ENCODE data around the gene BICC1.

The BICC1 gene

DNA sequence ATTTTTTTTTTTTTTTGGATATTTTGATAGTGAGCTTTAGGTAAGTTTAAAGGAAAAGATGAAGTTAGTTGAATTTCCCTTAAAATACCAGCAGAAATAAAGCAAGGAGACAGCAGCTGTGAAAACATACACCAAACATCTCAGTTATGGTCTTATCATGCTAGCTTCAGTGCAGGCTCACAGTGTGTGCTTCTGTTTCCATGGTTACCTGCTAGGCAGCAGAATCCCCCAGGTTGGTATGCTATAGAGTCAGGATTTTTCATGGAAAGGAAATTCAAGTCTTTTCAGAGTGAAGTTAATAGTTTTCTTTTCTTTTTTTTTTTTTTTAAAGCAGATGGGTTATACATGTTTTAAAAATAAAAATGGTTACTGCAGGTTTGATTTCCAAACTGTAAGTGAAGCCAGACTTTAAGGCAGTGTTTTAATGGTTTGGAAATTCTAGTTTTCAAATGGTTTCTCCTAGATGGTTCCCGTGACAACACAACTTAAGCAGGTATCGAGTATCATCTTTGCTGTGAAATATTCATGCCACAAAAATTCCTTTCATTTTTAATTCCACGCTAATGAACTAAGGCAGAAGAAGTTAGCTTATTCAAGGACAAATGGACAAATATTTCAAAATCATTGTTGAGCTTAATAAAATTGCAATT, 230.9 kb downstream of the BICC1 start:
- H3K27ac ChIP-seq (ENCODE audit: low read length) = peak overlapping the region; percentile 53
- no peaks in the 10 kb centered on the region for H3K36me3 ChIP-seq (ENCODE audit: control insufficient read depth, low read depth, low read length)
- H3K4me3 ChIP-seq (ENCODE audit: low read length) = no peak overlapping the region
- no peaks in the 10 kb centered on the region for H3K9me3 ChIP-seq (ENCODE audit: control insufficient read depth, low read depth, low read length)
- peak overlapping the region; percentile 23 for H3K9ac ChIP-seq (ENCODE audit: low read length)
- no peaks in the 10 kb centered on the region for H3K27me3 ChIP-seq (ENCODE audit: control insufficient read depth, insufficient read depth, low read length)
- H3K4me1 ChIP-seq (ENCODE audit: control insufficient read depth, low read depth, low read length) = peaks cover 14% of the 10 kb centered on the region

DNA sequence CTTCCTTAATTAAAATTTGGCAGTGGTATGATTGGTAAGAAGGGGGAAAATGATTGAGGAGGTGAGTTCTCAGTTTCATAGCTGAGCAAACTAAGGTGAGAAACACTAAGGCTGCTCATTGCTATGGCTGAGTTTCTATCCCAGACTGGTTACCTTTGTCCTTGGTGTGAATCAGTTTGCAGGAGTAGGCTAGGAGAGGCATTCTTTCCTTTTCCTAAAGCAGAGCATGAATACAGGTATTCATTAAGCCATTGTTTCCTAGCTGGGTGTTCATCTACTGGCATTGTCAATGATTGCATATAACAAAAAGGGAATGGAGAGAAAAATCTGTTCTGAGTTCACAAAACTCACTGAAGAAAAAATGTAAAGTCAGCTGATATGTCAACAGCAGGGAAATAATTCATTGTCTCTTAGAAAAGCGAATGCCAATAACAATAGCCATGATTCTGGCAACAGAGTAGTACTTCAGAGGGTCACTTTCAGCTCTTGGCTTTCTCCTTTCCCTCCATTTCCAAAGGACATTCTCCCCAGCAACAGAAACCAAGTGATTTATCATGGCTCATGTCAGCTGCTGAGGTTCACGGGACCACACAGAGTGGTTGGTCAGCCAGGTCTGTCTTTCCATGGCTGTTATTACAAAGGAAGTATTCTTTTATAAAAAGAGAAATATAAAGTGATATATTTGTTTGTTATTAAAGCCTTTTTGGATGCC, 234.0 kb downstream of the BICC1 start:
- H3K27me3 ChIP-seq (ENCODE audit: control insufficient read depth, insufficient read depth, low read length) = no peaks in the 10 kb centered on the region
- H3K9me3 ChIP-seq (ENCODE audit: control insufficient read depth, low read depth, low read length) = no peaks in the 10 kb centered on the region
- no peaks in the 10 kb centered on the region for H3K36me3 ChIP-seq (ENCODE audit: control insufficient read depth, low read depth, low read length)
- no peak overlapping the region for H3K9ac ChIP-seq (ENCODE audit: low read length)
- H3K4me1 ChIP-seq (ENCODE audit: control insufficient read depth, low read depth, low read length) = peaks cover 14% of the 10 kb centered on the region
- H3K4me3 ChIP-seq (ENCODE audit: low read length) = no peak overlapping the region
- no peak overlapping the region for H3K27ac ChIP-seq (ENCODE audit: low read length)

DNA sequence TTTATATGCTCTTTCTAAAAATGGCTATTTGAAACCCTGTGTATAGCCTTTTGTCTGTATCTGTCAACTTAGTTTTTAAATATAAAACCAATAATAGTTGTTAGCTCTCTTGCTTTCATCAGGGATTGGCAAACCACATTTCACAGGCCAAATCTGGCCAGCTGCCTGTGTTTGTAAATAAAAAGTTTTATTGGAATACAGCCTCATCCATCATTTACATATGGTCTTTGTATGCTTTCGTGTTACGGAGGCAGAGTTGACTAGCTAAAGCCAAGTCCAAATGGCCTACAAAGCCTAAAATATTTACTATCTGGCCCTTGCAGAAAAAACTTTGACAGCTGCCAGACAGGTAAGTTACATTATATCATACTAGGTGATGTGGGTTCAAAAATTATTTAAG, 235.0 kb downstream of the BICC1 start:
- no peaks in the 10 kb centered on the region for H3K9me3 ChIP-seq (ENCODE audit: control insufficient read depth, low read depth, low read length)
- peaks cover 14% of the 10 kb centered on the region for H3K4me1 ChIP-seq (ENCODE audit: control insufficient read depth, low read depth, low read length)
- H3K9ac ChIP-seq (ENCODE audit: low read length) = no peak overlapping the region
- H3K4me3 ChIP-seq (ENCODE audit: low read length) = no peak overlapping the region
- no peak overlapping the region for H3K27ac ChIP-seq (ENCODE audit: low read length)
- H3K36me3 ChIP-seq (ENCODE audit: control insufficient read depth, low read depth, low read length) = no peaks in the 10 kb centered on the region
- no peaks in the 10 kb centered on the region for H3K27me3 ChIP-seq (ENCODE audit: control insufficient read depth, insufficient read depth, low read length)

DNA sequence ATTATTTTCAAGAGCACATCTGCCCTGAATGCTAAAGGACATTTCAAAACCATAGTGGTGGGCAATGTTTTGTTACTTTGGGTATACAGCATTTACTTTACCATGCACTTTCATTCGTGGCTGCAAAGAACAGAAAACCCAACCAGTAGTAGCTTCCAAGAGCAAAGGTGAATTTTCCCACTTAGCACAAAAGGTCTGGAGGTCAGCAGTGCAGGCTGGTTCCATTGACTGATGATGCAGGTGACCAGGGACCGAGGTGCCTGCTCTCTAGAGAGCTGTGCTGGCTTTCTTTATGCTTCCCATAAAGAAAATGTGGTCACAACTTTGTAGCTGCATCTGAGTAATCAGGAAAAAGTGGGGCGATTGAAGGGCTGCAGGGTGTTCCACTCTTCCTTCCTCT, 240.0 kb downstream of the BICC1 start:
- no peaks in the 10 kb centered on the region for H3K27me3 ChIP-seq (ENCODE audit: control insufficient read depth, insufficient read depth, low read length)
- no peaks in the 10 kb centered on the region for H3K36me3 ChIP-seq (ENCODE audit: control insufficient read depth, low read depth, low read length)
- H3K27ac ChIP-seq (ENCODE audit: low read length) = no peak overlapping the region
- H3K4me3 ChIP-seq (ENCODE audit: low read length) = no peak overlapping the region
- no peak overlapping the region for H3K9ac ChIP-seq (ENCODE audit: low read length)
- no peaks in the 10 kb centered on the region for H3K9me3 ChIP-seq (ENCODE audit: control insufficient read depth, low read depth, low read length)
- no peaks in the 10 kb centered on the region for H3K4me1 ChIP-seq (ENCODE audit: control insufficient read depth, low read depth, low read length)

DNA sequence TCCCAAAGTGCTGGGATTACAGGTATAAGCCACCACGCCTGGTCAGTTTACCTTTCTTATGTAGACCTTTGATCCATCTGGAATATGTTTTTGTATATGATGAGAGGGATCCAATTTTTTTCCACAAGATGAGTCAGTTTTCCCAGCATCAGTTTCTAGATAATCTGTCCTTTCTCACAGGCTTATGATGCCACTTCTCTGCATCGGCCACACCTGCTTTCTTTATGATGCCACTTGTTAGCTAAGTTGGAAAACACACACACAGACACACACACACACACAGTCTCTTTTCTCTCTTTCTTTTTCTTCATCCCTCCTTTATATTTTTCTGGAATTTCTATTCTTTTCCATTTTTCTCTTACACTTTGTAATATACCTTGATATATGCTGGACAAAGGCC, 240.8 kb downstream of the BICC1 start:
- Histone ChIP-seq H3K9ac (ENCODE audit: low read length) (no peak overlapping the region), H3K4me1 (ENCODE audit: control insufficient read depth, low read depth, low read length) (no peaks in the 10 kb centered on the region), H3K9me3 (ENCODE audit: control insufficient read depth, low read depth, low read length) (no peaks in the 10 kb centered on the region), H3K4me3 (ENCODE audit: low read length) (no peak overlapping the region), H3K27ac (ENCODE audit: low read length) (no peak overlapping the region), H3K36me3 (ENCODE audit: control insufficient read depth, low read depth, low read length) (no peaks in the 10 kb centered on the region), H3K27me3 (ENCODE audit: control insufficient read depth, insufficient read depth, low read length) (no peaks in the 10 kb centered on the region)

DNA sequence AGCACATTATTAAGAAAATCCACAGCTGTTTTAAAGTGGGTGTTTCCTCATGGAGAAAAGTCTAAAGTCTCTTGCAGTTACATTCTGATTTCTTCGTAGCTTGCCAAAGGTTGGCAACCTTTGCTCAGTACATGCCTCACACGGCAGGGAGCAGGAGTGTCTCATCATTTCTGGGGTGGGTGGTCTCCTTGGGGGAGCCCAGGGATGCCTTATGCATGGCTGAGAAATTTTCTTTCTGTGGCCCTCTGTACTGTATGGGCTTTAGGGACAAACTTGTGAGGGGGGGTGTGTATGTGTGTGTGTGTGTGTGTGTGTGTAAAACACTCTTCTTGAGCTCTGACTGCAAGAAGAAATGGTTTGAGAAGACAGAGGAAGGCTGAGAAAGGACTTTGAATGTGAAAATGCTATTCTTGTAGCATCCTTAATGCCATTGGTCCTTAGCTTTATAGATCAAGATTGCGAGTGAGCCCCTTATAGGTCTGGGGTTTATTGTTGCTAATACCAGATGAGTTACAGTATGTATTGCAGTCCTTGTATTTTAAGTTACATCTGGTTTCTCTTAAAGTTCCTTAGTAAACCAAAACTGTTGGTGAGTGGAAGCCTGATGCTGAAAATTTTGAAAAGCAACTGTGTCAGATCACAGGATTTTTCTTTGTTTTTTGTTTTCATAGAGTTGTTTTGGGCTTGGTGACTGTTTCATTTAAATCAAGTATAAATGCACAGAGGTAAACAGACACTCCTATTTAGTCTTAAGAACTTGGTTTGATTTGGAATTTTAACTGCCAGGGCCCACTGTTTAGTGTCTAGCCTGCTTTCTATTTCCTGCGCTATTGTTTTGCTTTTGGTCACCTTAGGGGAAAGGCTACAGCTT, 242.0 kb downstream of the BICC1 start:
- Histone ChIP-seq H3K4me3 (ENCODE audit: low read length) (no peak overlapping the region), H3K9ac (ENCODE audit: low read length) (no peak overlapping the region), H3K9me3 (ENCODE audit: control insufficient read depth, low read depth, low read length) (no peaks in the 10 kb centered on the region), H3K27me3 (ENCODE audit: control insufficient read depth, insufficient read depth, low read length) (no peaks in the 10 kb centered on the region), H3K4me1 (ENCODE audit: control insufficient read depth, low read depth, low read length) (no peaks in the 10 kb centered on the region), H3K36me3 (ENCODE audit: control insufficient read depth, low read depth, low read length) (no peaks in the 10 kb centered on the region), H3K27ac (ENCODE audit: low read length) (no peak overlapping the region)

DNA sequence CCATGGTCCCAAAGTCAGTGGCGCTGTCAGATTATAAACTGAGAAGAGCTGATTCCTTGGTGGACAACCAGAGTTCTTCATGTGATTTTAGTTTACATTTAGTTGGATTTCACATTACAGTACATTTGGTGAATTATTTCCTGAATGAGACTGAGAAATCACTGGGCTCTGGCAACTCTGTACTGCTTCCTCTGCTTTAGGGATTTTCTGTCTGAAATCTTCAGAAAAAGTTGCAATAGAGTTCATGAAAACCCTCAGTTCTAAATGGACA, 242.6 kb downstream of the BICC1 start:
- no peak overlapping the region for H3K4me3 ChIP-seq (ENCODE audit: low read length)
- no peak overlapping the region for H3K9ac ChIP-seq (ENCODE audit: low read length)
- H3K4me1 ChIP-seq (ENCODE audit: control insufficient read depth, low read depth, low read length) = no peaks in the 10 kb centered on the region
- no peaks in the 10 kb centered on the region for H3K9me3 ChIP-seq (ENCODE audit: control insufficient read depth, low read depth, low read length)
- H3K27ac ChIP-seq (ENCODE audit: low read length) = no peak overlapping the region
- no peaks in the 10 kb centered on the region for H3K36me3 ChIP-seq (ENCODE audit: control insufficient read depth, low read depth, low read length)
- no peaks in the 10 kb centered on the region for H3K27me3 ChIP-seq (ENCODE audit: control insufficient read depth, insufficient read depth, low read length)

DNA sequence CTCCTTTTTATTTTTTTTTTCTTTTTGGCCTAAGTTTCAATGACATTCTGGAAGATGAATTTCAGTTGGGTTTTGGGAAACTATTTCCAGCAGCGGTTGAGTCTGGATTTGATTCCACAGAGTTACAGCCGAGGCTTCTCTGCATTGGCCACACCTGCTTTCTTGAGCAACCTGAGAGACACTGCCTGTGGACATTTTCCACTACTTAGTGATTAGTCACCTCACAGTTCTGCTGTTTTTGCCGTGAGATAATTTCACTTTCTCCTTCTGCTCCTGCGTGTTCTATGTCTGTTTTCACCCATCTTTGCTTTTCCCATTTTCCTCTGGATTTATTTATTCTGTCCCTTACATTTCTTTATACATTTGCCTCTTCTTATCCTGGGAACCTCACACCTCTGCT, 243.0 kb downstream of the BICC1 start:
- Histone ChIP-seq H3K27ac (ENCODE audit: low read length) (no peak overlapping the region), H3K4me1 (ENCODE audit: control insufficient read depth, low read depth, low read length) (no peaks in the 10 kb centered on the region), H3K27me3 (ENCODE audit: control insufficient read depth, insufficient read depth, low read length) (no peaks in the 10 kb centered on the region), H3K4me3 (ENCODE audit: low read length) (no peak overlapping the region), H3K36me3 (ENCODE audit: control insufficient read depth, low read depth, low read length) (no peaks in the 10 kb centered on the region), H3K9me3 (ENCODE audit: control insufficient read depth, low read depth, low read length) (no peaks in the 10 kb centered on the region), H3K9ac (ENCODE audit: low read length) (no peak overlapping the region)

DNA sequence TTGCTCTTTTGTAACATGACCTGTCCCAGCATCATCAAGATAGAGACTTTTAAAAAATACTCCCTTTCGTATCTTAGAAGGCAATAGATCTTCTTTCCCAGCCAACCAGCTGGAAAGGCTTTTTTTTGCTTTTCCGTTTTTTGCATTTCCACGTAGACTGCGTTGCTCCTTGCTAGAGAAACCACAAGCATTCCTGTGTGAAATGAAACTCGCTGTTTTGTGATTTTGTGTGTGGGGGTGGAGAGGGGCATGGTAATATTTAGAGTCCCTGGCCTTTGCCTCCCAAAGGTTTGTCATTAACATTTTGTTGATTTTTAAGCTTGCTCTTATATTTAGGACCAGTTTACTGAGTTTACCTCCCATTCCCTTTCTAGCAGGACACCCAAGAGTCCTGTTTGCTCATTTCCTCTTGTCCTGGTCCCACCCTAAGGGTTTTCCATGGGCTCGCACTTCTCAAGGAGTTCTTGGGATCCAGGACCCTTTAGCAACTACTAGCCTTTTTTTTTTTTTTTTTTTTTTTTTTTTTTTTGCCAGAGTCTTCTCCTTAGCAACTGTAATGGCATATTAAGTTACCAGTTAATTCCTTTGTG, 243.6 kb downstream of the BICC1 start:
- no peaks in the 10 kb centered on the region for H3K36me3 ChIP-seq (ENCODE audit: control insufficient read depth, low read depth, low read length)
- no peak overlapping the region for H3K9ac ChIP-seq (ENCODE audit: low read length)
- no peaks in the 10 kb centered on the region for H3K27me3 ChIP-seq (ENCODE audit: control insufficient read depth, insufficient read depth, low read length)
- no peak overlapping the region for H3K4me3 ChIP-seq (ENCODE audit: low read length)
- no peaks in the 10 kb centered on the region for H3K9me3 ChIP-seq (ENCODE audit: control insufficient read depth, low read depth, low read length)
- no peak overlapping the region for H3K27ac ChIP-seq (ENCODE audit: low read length)
- no peaks in the 10 kb centered on the region for H3K4me1 ChIP-seq (ENCODE audit: control insufficient read depth, low read depth, low read length)

DNA sequence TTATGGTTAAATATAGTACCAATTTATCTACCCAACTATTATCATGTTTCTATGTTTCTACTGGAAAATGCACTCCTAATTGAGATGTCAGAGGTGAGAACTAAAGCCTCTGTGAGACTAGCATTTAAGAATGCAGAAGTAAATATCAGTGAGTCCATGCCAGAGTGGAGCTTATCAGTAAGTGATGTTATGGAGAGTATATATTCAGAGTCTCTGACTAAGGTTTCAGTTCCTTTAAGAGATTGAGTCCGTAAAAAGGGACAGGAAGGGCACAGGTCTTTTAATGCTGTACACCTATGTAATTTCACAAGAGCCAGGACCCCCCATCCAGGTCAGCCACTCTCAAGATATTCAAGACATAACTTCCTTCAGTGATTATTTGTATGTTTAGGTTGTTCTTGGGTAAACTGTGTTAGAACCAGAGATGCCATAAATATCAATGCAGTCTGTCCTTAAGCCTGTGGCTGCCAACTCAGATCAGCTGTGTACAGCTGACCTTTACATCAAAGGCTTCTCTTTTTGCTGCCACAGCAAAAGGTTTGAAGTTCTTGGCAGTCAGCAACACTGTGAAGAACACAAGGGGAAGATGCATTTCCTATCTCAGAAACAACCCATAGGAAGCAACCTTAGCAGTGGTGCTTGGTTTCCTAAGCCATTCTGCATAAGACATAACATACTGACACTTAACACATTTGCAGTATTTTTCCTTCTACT, 244.8 kb downstream of the BICC1 start:
- no peaks in the 10 kb centered on the region for H3K27me3 ChIP-seq (ENCODE audit: control insufficient read depth, insufficient read depth, low read length)
- no peaks in the 10 kb centered on the region for H3K36me3 ChIP-seq (ENCODE audit: control insufficient read depth, low read depth, low read length)
- H3K27ac ChIP-seq (ENCODE audit: low read length) = no peak overlapping the region
- no peak overlapping the region for H3K9ac ChIP-seq (ENCODE audit: low read length)
- H3K4me3 ChIP-seq (ENCODE audit: low read length) = no peak overlapping the region
- H3K4me1 ChIP-seq (ENCODE audit: control insufficient read depth, low read depth, low read length) = no peaks in the 10 kb centered on the region
- H3K9me3 ChIP-seq (ENCODE audit: control insufficient read depth, low read depth, low read length) = no peaks in the 10 kb centered on the region

DNA sequence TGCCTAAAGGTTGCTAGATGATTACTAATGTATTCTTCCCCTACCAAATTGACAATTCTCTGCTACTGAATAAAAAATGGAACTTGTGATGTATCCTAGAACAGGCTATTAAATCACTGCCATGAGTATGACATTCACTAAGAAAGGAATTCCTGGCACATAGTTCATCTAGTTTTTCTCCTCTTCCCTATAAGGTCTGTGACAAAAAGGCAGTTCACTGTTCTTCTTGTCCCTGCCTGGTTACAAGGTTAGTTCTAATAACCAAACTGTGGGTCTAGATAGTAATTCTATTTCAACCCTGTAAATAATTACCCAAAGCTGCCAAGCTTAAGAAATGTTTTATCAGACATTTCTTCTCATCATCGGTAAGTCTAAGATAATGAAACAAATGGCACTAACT, 245.6 kb downstream of the BICC1 start:
- H3K36me3 ChIP-seq (ENCODE audit: control insufficient read depth, low read depth, low read length) = no peaks in the 10 kb centered on the region
- H3K27ac ChIP-seq (ENCODE audit: low read length) = no peak overlapping the region
- H3K27me3 ChIP-seq (ENCODE audit: control insufficient read depth, insufficient read depth, low read length) = no peaks in the 10 kb centered on the region

More for the DNA sequence above, 245.6 kb downstream of the BICC1 start:
- Histone ChIP-seq H3K4me3 (ENCODE audit: low read length) (no peak overlapping the region), H3K4me1 (ENCODE audit: control insufficient read depth, low read depth, low read length) (no peaks in the 10 kb centered on the region), H3K9me3 (ENCODE audit: control insufficient read depth, low read depth, low read length) (no peaks in the 10 kb centered on the region), H3K9ac (ENCODE audit: low read length) (no peak overlapping the region)
